KMS-11 (cell line): ENCODE results near the gene ACAT2.
"Not testable (repeated sequence)": the region's sequence is repeated elsewhere in the genome, so short reads cannot be mapped to it uniquely, and the experiment has no call there.

Source experiments
- H2AFZ ChIP-seq: fragments of 200-600 bp; sonication (generic); 2 replicates; pipeline ENCODE4 v1.6.1; 2016; ENCODE audit warnings: antibody characterized with exemption, mixed run types, low read depth
- H3K27ac ChIP-seq: fragments of 200-600 bp; sonication (generic); 2 replicates; pipeline ENCODE4 v1.6.1; 2016; ENCODE audit warnings: mild to moderate bottlenecking, mixed run types
- H3K27me3 ChIP-seq: fragments of 200-600 bp; sonication (generic); 2 replicates; pipeline ENCODE4 v1.6.1; 2017; ENCODE audit warnings: mild to moderate bottlenecking, low read depth, mixed run types, moderate library complexity; ENCODE audit not compliant: insufficient read depth
- H3K36me3 ChIP-seq: fragments of 200-600 bp; sonication (generic); 2 replicates; pipeline ENCODE4 v1.6.1; 2017; ENCODE audit warnings: mild to moderate bottlenecking, mixed run types; ENCODE audit not compliant: insufficient read depth
- H3K4me1 ChIP-seq: fragments of 200-600 bp; sonication (generic); 2 replicates; pipeline ENCODE4 v1.6.1; 2016; ENCODE audit warnings: mild to moderate bottlenecking, low read depth, mixed run types; ENCODE audit not compliant: poor library complexity, severe bottlenecking
- H3K4me2 ChIP-seq: fragments of 200-600 bp; sonication (generic); 2 replicates; pipeline ENCODE4 v1.7.0; 2016; ENCODE audit warnings: mild to moderate bottlenecking, mixed run types
- H3K4me3 ChIP-seq: fragments of 200-600 bp; sonication (generic); IDR thresholded peaks from 2 replicates; pipeline ENCODE4 v1.6.1; 2017; ENCODE audit warnings: low read depth, low read length, mixed read lengths; ENCODE audit not compliant: insufficient read depth
- H3K79me2 ChIP-seq: fragments of 200-600 bp; sonication (generic); 2 replicates; pipeline ENCODE4 v1.6.1; 2016; ENCODE audit warnings: low read depth, mixed run types; ENCODE audit not compliant: insufficient read depth
- H3K9ac ChIP-seq: fragments of 200-600 bp; sonication (generic); 2 replicates; pipeline ENCODE4 v1.6.1; 2016; ENCODE audit warnings: mild to moderate bottlenecking, mixed run types
- H4K20me1 ChIP-seq: fragments of 200-600 bp; sonication (generic); 2 replicates; pipeline ENCODE4 v1.6.1; 2016; ENCODE audit warnings: mild to moderate bottlenecking, mixed run types; ENCODE audit not compliant: insufficient read depth
- CTCF ChIP-seq: fragments of 200-600 bp; sonication (generic); conservative IDR thresholded peaks from 2 replicates; pipeline ENCODE4 v1.6.1; 2017; ENCODE audit warnings: low read depth, mild to moderate bottlenecking, antibody characterized with exemption, low read length, moderate library complexity, mixed read lengths

The ACAT2 gene

DNA sequence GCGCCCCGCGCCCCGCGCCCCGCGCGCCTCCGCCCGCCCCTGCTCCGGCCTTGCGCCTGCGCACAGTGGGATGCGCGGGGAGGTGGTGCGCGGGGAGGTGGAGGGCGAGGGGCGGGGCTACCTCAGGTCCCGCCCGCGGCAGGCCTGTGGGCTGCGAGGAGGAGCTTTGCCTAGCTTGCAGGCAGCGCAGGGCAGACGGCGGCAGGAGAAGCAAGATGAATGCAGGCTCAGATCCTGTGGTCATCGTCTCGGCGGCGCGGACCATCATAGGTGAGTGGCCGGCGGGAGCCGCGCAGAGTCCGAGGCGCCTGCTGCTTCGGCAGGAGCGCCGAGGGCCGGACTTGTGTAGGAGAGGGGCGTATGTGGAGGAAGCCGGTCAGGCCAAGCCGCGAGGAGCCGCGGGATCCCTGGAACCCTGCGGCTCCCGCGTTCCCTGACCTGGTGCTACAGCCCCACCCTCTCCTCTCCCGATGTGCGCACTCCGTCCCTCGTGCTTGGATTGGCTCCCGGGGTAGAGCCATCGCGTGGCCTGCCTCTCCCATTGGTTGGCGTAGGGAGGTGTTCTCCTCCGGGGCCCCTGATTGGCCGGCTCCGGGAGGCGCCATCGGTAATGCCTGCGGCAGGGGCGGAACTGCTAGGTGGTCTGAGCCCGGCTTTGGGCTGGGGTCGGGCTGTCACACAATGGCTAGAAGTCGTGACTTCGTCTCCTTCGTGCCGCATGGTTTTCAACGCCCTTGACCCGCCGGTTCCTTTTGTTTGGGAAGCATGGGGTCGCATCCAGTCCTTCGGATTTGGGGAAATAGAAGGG lies at the start of gene ACAT2:
Gene ACAT2 (plus strand): TSS at position 173 of the 808 bp plus-strand sequence. CDS start 43 bp downstream, at position 216.
- no peak for TF ChIP-seq CTCF
- peak within 1 kb of the TSS; percentile 82 for H3K9ac ChIP-seq
- no peaks in the 10 kb centered on the region for H3K79me2 ChIP-seq
- no peaks in the 10 kb centered on the region for H3K36me3 ChIP-seq
- H3K27me3 ChIP-seq = no peaks in the 10 kb centered on the region
- no peaks in the 10 kb centered on the region for H4K20me1 ChIP-seq
- peaks cover 13% of the 10 kb centered on the region for H3K4me1 ChIP-seq
- peak within 1 kb of the TSS; percentile 95 for H2AFZ ChIP-seq
- H3K4me3 ChIP-seq = no peak within 1 kb of the TSS
- H3K4me2 ChIP-seq = peak within 1 kb of the TSS; percentile 88
- H3K27ac ChIP-seq = peak within 1 kb of the TSS; percentile 82

DNA sequence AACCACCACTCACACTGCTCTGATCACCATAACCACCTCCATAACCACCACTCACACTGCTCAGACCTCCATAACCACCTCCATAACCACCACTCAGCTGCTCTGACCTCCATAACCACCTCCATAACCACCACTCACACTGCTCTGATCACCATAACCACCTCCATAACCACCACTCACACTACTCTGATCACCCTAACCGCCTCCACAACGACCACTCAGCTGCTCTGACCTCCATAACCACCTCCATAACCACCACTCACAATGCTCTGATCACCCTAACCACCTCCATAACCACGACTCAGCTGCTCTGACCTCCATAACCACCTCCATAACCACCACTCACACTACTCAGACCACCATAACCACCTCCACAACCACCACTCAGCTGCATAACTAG lies 49.5 kb upstream of the ACAT2 start:
- not testable (repeated sequence) for H3K36me3 ChIP-seq, H4K20me1 ChIP-seq, H2AFZ ChIP-seq, H3K4me1 ChIP-seq, H3K4me3 ChIP-seq, H3K27ac ChIP-seq, H3K27me3 ChIP-seq, H3K9ac ChIP-seq, H3K79me2 ChIP-seq, H3K4me2 ChIP-seq

DNA sequence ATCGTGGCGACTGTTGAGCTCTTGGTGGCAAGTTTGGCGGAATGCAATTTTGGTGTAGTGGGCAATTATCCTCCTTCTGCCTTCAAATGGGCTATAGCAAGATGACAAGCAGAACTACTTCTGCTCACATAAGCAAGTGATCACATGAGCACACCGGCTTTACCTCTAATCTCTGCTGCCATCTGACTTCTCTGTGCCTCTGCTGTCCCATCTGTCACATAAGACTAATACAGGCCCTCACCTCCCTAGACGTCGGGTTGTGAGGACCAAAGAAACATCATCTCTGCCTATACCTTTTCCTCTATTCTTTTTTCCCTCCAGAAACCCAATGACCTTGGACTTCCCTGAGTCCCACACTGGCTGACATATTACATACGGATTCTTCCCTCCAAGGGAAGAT lies 47.9 kb upstream of the ACAT2 start:
- Histone ChIP-seq H3K4me3 (no peak overlapping the region), H3K9ac (no peak overlapping the region), H4K20me1 (no peaks in the 10 kb centered on the region), H2AFZ (no peak overlapping the region), H3K36me3 (no peaks in the 10 kb centered on the region), H3K27me3 (no peaks in the 10 kb centered on the region), H3K79me2 (no peaks in the 10 kb centered on the region), H3K4me1 (no peaks in the 10 kb centered on the region), H3K4me2 (no peak overlapping the region), H3K27ac (no peak overlapping the region)
- TF ChIP-seq CTCF = no peak

GRCh38 chr6:159714404-159714803 lies 47.4 kb upstream of the ACAT2 start:
- Histone ChIP-seq H3K36me3 (no peaks in the 10 kb centered on the region), H3K79me2 (no peaks in the 10 kb centered on the region), H3K4me2 (no peak overlapping the region), H3K27ac (no peak overlapping the region), H2AFZ (no peak overlapping the region), H4K20me1 (no peaks in the 10 kb centered on the region), H3K4me3 (no peak overlapping the region), H3K4me1 (no peaks in the 10 kb centered on the region), H3K27me3 (no peaks in the 10 kb centered on the region), H3K9ac (no peak overlapping the region)
- no peak for TF ChIP-seq CTCF

- H3K79me2 ChIP-seq = no peaks in the 10 kb centered on the region
- no peaks in the 10 kb centered on the region for H3K4me1 ChIP-seq
- no peak overlapping the region for H3K27ac ChIP-seq
- no peaks in the 10 kb centered on the region for H3K27me3 ChIP-seq
- no peaks in the 10 kb centered on the region for H3K36me3 ChIP-seq
- TF ChIP-seq CTCF = no peak
- no peak overlapping the region for H3K4me2 ChIP-seq
- H2AFZ ChIP-seq = no peak overlapping the region
- H3K9ac ChIP-seq = no peak overlapping the region
- no peaks in the 10 kb centered on the region for H4K20me1 ChIP-seq
- no peak overlapping the region for H3K4me3 ChIP-seq
These were observed 46.7 kb upstream of the ACAT2 start for GRCh38 chr6:159715166-159715565.
